ENCODE data around the gene SYTL2. TPM values are rescaled to one million over a fixed set of nuclear protein-coding genes. Genes with fewer than 3 reads are reported as not detected.

Gene SYTL2
- total RNA-seq, 4 donors from 2014 or later = 14.3 to 27.7 (median 20.9) TPM

DNA sequence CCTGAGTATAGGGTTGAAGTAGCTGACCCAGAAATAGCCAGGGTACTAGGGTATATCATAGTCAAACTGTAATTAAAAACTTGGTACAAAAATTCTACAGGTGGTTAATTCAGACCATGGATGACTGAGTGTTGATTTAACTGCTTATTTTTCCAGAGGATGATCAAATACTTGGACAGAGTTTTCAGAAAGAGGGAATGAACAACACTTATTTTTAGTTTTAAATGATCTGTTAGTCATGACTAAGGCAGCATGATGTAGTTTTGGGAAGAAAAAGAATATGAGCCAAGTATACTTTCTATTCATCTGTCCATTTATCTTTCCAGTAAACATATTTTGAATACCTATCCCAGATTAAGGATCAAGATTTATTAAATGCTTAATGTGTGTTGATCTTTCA lies 105.1 kb downstream of the SYTL2 start:
- TF ChIP-seq, protein P1, sequence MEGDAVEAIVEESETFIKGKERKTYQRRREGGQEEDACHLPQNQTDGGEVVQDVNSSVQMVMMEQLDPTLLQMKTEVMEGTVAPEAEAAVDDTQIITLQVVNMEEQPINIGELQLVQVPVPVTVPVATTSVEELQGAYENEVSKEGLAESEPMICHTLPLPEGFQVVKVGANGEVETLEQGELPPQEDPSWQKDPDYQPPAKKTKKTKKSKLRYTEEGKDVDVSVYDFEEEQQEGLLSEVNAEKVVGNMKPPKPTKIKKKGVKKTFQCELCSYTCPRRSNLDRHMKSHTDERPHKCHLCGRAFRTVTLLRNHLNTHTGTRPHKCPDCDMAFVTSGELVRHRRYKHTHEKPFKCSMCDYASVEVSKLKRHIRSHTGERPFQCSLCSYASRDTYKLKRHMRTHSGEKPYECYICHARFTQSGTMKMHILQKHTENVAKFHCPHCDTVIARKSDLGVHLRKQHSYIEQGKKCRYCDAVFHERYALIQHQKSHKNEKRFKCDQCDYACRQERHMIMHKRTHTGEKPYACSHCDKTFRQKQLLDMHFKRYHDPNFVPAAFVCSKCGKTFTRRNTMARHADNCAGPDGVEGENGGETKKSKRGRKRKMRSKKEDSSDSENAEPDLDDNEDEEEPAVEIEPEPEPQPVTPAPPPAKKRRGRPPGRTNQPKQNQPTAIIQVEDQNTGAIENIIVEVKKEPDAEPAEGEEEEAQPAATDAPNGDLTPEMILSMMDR (IDR thresholded peaks at IDR 0.05; ENCODE audit: low read depth) = no peak

DNA sequence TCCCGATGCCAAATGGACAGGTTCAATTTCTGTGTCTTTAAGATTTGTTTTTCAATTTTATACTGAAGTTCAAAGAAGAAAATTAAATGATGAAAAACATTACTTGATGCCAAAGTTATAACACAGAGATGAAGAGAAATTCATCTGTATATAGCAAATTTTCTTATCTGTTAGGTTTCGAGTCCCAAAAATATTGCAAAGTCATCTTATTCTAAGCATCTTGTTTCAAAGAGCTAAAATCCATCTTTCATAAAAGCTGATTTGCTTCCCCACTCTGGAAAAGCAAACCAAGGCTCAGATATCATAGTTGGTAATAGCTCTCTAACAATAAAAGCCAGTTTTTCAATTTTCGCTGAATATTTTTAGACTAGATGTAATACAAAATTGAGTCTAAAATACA lies 106.0 kb downstream of the SYTL2 start:
- TF ChIP-seq, protein P1 (IDR thresholded peaks at IDR 0.05; ENCODE audit: low read depth) = no peak

DNA sequence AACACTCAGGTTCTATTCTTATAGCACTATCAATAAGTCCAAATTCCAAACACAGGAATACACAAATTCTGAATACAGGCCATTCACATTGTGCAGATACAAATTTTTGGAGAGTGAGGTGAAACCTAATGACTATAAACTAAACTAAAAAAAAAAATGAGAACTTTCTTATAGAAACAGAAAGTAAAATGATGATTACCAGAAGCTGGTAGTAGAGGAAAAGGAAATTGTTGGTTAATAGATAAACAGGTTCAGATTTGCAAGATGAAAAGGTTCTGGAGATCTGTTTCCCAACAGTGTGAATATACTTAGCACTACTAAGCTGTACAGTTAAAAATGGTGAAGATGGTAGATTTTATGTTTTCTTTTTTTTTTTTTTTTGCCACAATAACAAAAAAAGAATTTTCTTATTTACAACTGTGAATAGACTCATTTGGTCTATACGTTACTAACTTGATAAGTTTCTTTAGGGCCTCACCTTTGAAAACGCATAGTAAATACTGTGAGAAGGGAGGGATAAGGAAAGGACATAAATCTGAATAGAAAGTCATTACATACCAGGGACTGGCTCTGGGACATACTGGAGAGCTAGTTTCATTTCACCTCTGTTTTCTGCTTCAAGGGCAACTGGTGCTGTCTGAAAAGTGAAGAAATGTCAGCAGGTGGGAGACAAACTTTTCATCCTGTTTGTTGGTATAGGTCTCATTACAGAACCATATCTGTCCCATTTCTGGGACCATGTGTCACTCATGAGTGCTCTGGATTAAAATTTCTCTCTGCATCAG lies 110.8 kb downstream of the SYTL2 start:
- TF ChIP-seq, protein P1 (IDR thresholded peaks at IDR 0.05; ENCODE audit: low read depth) = no peak

DNA sequence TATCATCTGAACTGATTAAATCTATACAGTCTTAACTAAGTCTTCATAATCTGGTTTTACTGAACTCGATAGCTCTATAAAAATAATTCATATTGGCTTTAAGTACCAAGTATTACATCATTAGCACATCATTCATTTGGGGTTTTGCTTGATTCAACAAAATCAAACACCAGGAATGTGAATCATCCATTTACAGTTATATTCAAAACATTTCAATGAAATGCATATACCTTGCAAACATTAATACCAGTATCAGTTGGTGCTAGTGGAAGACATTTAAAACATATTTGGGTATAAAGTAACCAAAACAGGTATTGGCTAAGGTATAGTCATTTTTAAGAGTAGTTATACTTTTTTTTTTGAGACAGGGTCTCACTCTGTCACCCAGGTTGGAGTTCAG lies 112.7 kb downstream of the SYTL2 start:
- TF ChIP-seq, protein P1 (IDR thresholded peaks at IDR 0.05; ENCODE audit: low read depth) = no peak

DNA sequence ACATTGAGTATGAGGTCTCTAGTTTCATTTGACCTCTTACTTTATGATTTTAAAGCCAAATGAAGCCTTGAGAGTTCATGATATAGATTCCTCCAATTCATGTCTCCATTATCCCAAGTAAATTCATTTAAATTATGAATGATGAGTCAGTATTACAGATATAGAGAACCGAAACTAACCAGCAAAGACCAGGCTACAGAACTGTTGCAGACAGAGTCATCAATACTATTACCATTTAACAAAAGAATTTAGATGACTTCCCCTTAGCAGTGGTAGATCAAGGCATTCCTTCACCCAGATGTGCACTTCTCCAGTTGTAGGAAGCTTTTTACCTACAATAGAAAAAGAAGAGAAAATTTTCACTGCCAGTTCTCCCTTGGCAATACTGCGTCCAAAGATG lies 113.2 kb downstream of the SYTL2 start:
- TF ChIP-seq, protein P1 (IDR thresholded peaks at IDR 0.05; ENCODE audit: low read depth) = no peak

DNA sequence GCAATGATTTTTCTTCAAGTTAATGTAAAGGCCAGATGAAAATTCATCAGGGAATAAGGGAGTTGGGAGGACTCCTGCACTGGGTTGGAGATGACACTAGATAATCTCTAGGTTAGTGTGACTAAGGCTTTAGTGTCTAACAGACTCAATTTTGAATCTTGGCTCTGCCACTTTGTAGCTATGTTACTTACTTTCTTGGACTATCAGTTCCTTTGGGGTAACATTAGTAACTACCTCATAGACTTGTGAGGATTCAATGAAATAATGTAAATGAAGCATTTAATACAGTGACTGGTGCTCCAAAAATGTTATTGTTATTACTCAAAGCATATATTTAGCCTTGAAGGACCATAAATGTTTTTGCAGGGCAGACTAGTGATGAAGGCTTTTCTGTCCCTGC lies 115.4 kb downstream of the SYTL2 start:
- TF ChIP-seq, protein P1 (IDR thresholded peaks at IDR 0.05; ENCODE audit: low read depth) = no peak

DNA sequence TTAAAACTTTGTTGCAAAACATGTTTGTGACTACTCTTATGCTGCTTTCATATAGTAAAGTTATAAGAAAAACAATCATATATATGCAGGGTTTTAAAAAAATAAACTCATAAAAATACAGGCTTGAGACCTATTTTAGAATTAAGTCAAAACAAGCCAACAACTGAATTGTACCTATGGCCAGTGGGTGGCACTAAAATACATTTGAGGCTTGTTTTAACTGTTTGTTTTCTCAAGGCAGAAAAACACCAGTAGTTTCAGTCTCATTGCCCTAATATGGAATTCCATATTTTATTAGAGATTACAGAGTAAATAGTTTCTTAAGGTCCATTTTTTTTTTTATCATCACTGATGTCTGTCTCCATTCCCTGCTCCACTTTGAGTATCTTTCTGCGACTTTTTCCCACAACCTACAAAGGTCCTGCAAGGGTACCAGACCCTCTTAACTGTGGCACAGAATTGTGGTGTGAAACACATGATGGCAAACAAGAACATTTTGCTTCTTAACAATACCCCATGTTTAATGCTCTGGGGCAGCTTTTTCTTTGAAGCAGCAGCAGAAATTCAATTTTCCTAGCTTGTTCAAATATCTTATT lies 116.5 kb downstream of the SYTL2 start:
- TF ChIP-seq, protein P1 (IDR thresholded peaks at IDR 0.05; ENCODE audit: low read depth) = no peak

Measured in subcutaneous adipose tissue (tissue), 4 donors.